ENCODE results near the gene CX3CL1.
"Not testable (repeated sequence)": the region's sequence is repeated elsewhere in the genome, so short reads cannot be mapped to it uniquely, and the experiment has no call there.

The CX3CL1 gene

GRCh38 chr16:57367116-57367752 is 5.1 kb upstream of the CX3CL1 start:
- Mint-ChIP-seq H3K9me3 (no peaks in the 10 kb centered on the region), H3K4me1 (no peaks in the 10 kb centered on the region), H3K36me3 (no peaks in the 10 kb centered on the region), H3K4me3 (no peak overlapping the region), H3K27ac (no peak overlapping the region), H3K27me3 (peaks cover 33% of the 10 kb centered on the region)
- no peak for DNase-seq
- CTCF ChIA-PET, result no interaction called here

- CTCF ChIA-PET, result no interaction called here
- DNase-seq, result no peak
- Mint-ChIP-seq H3K4me1 (no peaks in the 10 kb centered on the region), H3K27ac (no peak overlapping the region), H3K4me3 (no peak overlapping the region), H3K36me3 (no peaks in the 10 kb centered on the region), H3K9me3 (no peaks in the 10 kb centered on the region), H3K27me3 (peaks cover 12% of the 10 kb centered on the region)
Observed at GRCh38 chr16:57371494-57372371, 557 bp upstream of the CX3CL1 start.

GRCh38 chr16:57373117-57373947 is 1.0 kb downstream of the CX3CL1 start:
- Mint-ChIP-seq H3K9me3 (no peaks in the 10 kb centered on the region), H3K27ac (no peak overlapping the region), H3K36me3 (no peaks in the 10 kb centered on the region), H3K27me3 (peaks cover 15% of the 10 kb centered on the region), H3K4me1 (no peaks in the 10 kb centered on the region), H3K4me3 (no peak overlapping the region)
- DNase-seq, result no peak
- CTCF ChIA-PET, result no interaction called here

- H3K4me3 Mint-ChIP-seq, result no peak overlapping the region
- CTCF ChIA-PET, result no interaction called here
- peaks cover 15% of the 10 kb centered on the region for H3K27me3 Mint-ChIP-seq
- H3K9me3 Mint-ChIP-seq, result no peaks in the 10 kb centered on the region
- no peak overlapping the region for H3K27ac Mint-ChIP-seq
- no peaks in the 10 kb centered on the region for H3K36me3 Mint-ChIP-seq
- H3K4me1 Mint-ChIP-seq, result no peaks in the 10 kb centered on the region
- DNase-seq, result no peak
Observed at GRCh38 chr16:57374067-57374534, 1.8 kb downstream of the CX3CL1 start.

GRCh38 chr16:57374925-57375465 is 2.7 kb downstream of the CX3CL1 start:
- DNase-seq, H3K36me3 Mint-ChIP-seq, H3K4me1 Mint-ChIP-seq, H3K27ac Mint-ChIP-seq, H3K9me3 Mint-ChIP-seq, H3K4me3 Mint-ChIP-seq: not testable (repeated sequence)
- peaks cover 10% of the 10 kb centered on the region for H3K27me3 Mint-ChIP-seq
- CTCF ChIA-PET, result interaction anchor here (1.2 kb wide), 1 partner anchor 44 kb away, joined by 3 read pairs; no protein-coding TSS in a partner anchor

GRCh38 chr16:57376313-57376818 is 4.1 kb downstream of the CX3CL1 start:
- no peak overlapping the region for H3K27ac Mint-ChIP-seq
- H3K4me1 Mint-ChIP-seq, result no peaks in the 10 kb centered on the region
- DNase-seq, result no peak
- no peaks in the 10 kb centered on the region for H3K9me3 Mint-ChIP-seq
- CTCF ChIA-PET, result interaction anchor here (1.2 kb wide), 1 partner anchor 43 kb away, joined by 3 read pairs; no protein-coding TSS in a partner anchor
- H3K4me3 Mint-ChIP-seq, result no peak overlapping the region
- H3K27me3 Mint-ChIP-seq, result peaks cover 9% of the 10 kb centered on the region
- H3K36me3 Mint-ChIP-seq, result no peaks in the 10 kb centered on the region

GRCh38 chr16:57377080-57377841 is 5.0 kb downstream of the CX3CL1 start:
- no peaks in the 10 kb centered on the region for H3K9me3 Mint-ChIP-seq
- H3K4me1 Mint-ChIP-seq, result no peaks in the 10 kb centered on the region
- DNase-seq, result no peak
- H3K4me3 Mint-ChIP-seq, result no peak overlapping the region
- CTCF ChIA-PET, result no interaction called here
- no peaks in the 10 kb centered on the region for H3K36me3 Mint-ChIP-seq
- H3K27me3 Mint-ChIP-seq, result peaks cover 7% of the 10 kb centered on the region
- H3K27ac Mint-ChIP-seq, result no peak overlapping the region

- no peak overlapping the region for H3K4me3 Mint-ChIP-seq
- peaks cover 12% of the 10 kb centered on the region for H3K27me3 Mint-ChIP-seq
- DNase-seq, result no peak
- no peak overlapping the region for H3K27ac Mint-ChIP-seq
- CTCF ChIA-PET, result no interaction called here
- no peaks in the 10 kb centered on the region for H3K36me3 Mint-ChIP-seq
- H3K4me1 Mint-ChIP-seq, result no peaks in the 10 kb centered on the region
- H3K9me3 Mint-ChIP-seq, result no peaks in the 10 kb centered on the region
Observed at GRCh38 chr16:57379579-57379978, 7.3 kb downstream of the CX3CL1 start.

- no peaks in the 10 kb centered on the region for H3K9me3 Mint-ChIP-seq
- peaks cover 14% of the 10 kb centered on the region for H3K27me3 Mint-ChIP-seq
- H3K4me3 Mint-ChIP-seq, result no peak overlapping the region
- H3K27ac Mint-ChIP-seq, result no peak overlapping the region
- H3K4me1 Mint-ChIP-seq, result no peaks in the 10 kb centered on the region
- CTCF ChIA-PET, result interaction anchor here (1.4 kb wide), 1 partner anchor 37 kb away, joined by 3 read pairs; no protein-coding TSS in a partner anchor
- no peaks in the 10 kb centered on the region for H3K36me3 Mint-ChIP-seq
- DNase-seq, result no peak
Observed at GRCh38 chr16:57380671-57381462, 8.6 kb downstream of the CX3CL1 start.

GRCh38 chr16:57381791-57382534 is 9.7 kb downstream of the CX3CL1 start:
- H3K9me3 Mint-ChIP-seq, result no peaks in the 10 kb centered on the region
- CTCF ChIA-PET, result no interaction called here
- H3K27ac Mint-ChIP-seq, result no peak overlapping the region
- no peaks in the 10 kb centered on the region for H3K4me1 Mint-ChIP-seq
- DNase-seq, result no peak
- no peaks in the 10 kb centered on the region for H3K36me3 Mint-ChIP-seq
- peaks cover 14% of the 10 kb centered on the region for H3K27me3 Mint-ChIP-seq
- H3K4me3 Mint-ChIP-seq, result no peak overlapping the region

- no peak for DNase-seq
- peaks cover 15% of the 10 kb centered on the region for H3K27me3 Mint-ChIP-seq
- no peaks in the 10 kb centered on the region for H3K36me3 Mint-ChIP-seq
- H3K4me1 Mint-ChIP-seq, result no peaks in the 10 kb centered on the region
- no peaks in the 10 kb centered on the region for H3K9me3 Mint-ChIP-seq
- no peak overlapping the region for H3K4me3 Mint-ChIP-seq
- CTCF ChIA-PET, result no interaction called here
- H3K27ac Mint-ChIP-seq, result no peak overlapping the region
Observed at GRCh38 chr16:57382535-57383275, 10.4 kb downstream of the CX3CL1 start.
